ENCODE measurements around the gene MEF2D.

MEF2D gene

DNA sequence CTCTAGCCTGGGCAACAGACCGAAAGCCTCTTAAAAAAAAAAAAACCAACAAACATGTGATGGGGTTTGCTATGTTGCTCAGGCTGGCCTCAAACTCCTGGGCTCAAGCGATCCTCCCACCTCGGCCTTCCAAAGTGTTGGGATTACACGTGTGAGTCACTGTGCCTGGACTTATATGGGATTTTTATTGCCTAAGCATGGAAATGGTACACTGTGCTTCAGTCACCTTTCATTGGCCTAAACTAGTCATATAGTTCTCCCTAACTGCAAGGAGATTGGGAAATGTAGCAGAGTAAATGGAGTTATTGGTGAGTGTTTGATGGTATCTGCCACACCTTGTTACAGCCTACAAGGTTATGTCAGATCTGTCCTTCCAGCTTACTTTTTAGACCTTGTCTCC, 17.2 kb upstream of the MEF2D start:
- ATAC-seq (replicated peaks; ENCODE audit: extremely low read depth, poor library complexity, severe bottlenecking) (no peak), DNase-seq (ENCODE audit: low spot score in 2 of 2) (no peak)
- Mint-ChIP-seq H3K27ac (ENCODE audit: low read depth) (no peak overlapping the region), H3K4me1 (no peaks in the 10 kb centered on the region), H3K4me3 (no peak overlapping the region), H3K27me3 (no peaks in the 10 kb centered on the region), H3K9me3 (no peaks in the 10 kb centered on the region), H3K36me3 (ENCODE audit: insufficient read depth) (no peaks in the 10 kb centered on the region)

DNA sequence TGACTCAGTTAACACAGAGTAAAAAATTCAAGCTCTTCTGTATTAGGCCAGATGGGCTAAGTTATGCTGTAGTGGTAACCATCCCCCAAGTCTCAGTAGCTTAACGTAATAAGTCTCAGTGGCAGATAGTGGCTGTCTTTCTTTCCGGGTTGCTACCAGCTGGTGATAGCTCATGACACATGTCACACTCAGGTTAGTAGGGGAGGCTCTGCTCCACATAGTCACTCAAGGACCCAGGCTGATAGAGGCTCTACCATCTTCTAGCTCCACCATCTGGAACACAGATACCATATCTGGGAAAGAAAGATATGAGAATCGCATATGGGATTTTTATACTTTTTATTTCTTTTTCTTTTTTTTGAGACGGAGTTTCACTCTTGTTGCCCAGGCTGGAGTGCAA, 16.2 kb upstream of the MEF2D start:
- H3K27me3 Mint-ChIP-seq, result no peaks in the 10 kb centered on the region
- ATAC-seq (replicated peaks; ENCODE audit: extremely low read depth, poor library complexity, severe bottlenecking) (no peak), DNase-seq (ENCODE audit: low spot score in 2 of 2) (no peak)
- H3K36me3 Mint-ChIP-seq (ENCODE audit: insufficient read depth), result no peaks in the 10 kb centered on the region
- H3K27ac Mint-ChIP-seq (ENCODE audit: low read depth), result no peak overlapping the region
- no peaks in the 10 kb centered on the region for H3K4me1 Mint-ChIP-seq
- no peaks in the 10 kb centered on the region for H3K9me3 Mint-ChIP-seq
- H3K4me3 Mint-ChIP-seq, result no peak overlapping the region

DNA sequence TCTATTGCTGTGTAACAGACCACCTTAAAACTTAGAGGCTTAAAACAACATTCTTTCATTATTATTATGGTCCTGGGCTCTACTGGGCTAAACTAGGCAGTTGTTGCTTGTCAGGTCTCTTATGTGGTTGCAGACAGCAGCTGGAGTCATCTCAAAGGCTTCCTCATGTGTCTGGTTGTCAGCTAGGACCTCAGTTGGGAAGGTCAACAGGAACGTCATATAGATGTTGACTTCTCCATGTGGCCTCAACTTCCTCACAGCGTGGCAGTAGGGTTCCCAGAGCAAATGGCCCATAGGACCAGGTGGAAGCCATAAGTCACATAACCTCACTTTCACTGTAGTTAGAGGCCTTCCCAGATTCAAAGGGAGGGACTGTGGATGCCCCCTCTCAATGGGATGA, 15.4 kb upstream of the MEF2D start:
- DNase-seq (ENCODE audit: low spot score in 2 of 2), result no peak
- Mint-ChIP-seq H3K9me3 (no peaks in the 10 kb centered on the region), H3K4me1 (no peaks in the 10 kb centered on the region)

DNA sequence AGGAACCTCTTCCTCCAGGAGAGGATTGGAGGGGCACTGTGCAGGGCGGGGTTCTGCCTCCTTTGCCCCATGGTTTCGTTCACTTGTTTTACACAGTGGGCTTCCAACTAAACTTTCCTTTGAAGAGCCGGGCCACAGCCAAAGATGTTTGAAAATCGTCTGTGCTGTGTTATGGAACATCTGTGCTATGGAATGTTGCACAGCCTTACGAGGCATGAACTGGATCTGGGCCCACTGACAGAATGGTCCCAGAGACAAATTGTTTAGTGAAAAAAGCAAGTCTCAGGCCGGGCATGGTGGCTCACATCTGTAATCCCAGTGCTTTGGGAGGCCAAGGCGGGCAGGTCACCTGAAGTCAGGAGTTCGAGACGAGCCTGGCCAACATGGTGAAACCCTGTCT, 12.6 kb upstream of the MEF2D start:
- no peaks in the 10 kb centered on the region for H3K9me3 Mint-ChIP-seq
- H3K27me3 Mint-ChIP-seq, result no peaks in the 10 kb centered on the region
- H3K36me3 Mint-ChIP-seq (ENCODE audit: insufficient read depth), result peaks cover 2% of the 10 kb centered on the region
- H3K4me3 Mint-ChIP-seq, result no peak overlapping the region
- no peak for DNase-seq (ENCODE audit: low spot score in 2 of 2)
- no peak for ATAC-seq (replicated peaks; ENCODE audit: extremely low read depth, poor library complexity, severe bottlenecking)
- H3K4me1 Mint-ChIP-seq, result peaks cover 18% of the 10 kb centered on the region
- no peak overlapping the region for H3K27ac Mint-ChIP-seq (ENCODE audit: low read depth)

More for the DNA sequence above, 15.4 kb upstream of the MEF2D start:
- no peak for ATAC-seq (replicated peaks; ENCODE audit: extremely low read depth, poor library complexity, severe bottlenecking)
- Mint-ChIP-seq H3K36me3 (ENCODE audit: insufficient read depth) (no peaks in the 10 kb centered on the region), H3K27me3 (no peaks in the 10 kb centered on the region), H3K27ac (ENCODE audit: low read depth) (no peak overlapping the region), H3K4me3 (no peak overlapping the region)

DNA sequence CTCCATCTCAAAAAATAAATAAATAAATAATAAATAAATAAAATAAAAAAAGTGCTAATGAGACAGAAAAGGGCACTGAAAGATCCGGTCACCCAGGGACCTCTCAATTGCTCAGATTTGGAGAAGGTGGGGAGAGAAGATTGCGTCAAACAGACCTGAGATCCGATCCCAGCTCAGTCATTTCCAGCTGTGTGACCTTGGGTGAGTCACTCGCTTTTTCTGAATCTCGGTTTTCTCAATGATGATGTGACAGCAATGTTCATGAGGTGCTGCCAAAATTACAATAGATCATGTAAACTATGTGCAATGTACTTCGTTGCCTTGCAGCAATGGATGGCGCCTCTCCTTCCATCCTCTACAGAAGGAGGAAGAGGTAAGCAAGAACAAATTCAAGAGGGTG, 11.1 kb upstream of the MEF2D start:
- H3K36me3 Mint-ChIP-seq (ENCODE audit: insufficient read depth), result peaks cover 2% of the 10 kb centered on the region
- peaks cover 25% of the 10 kb centered on the region for H3K4me1 Mint-ChIP-seq
- ATAC-seq (replicated peaks; ENCODE audit: extremely low read depth, poor library complexity, severe bottlenecking), result no peak
- H3K4me3 Mint-ChIP-seq, result no peak overlapping the region
- H3K27me3 Mint-ChIP-seq, result no peaks in the 10 kb centered on the region
- H3K9me3 Mint-ChIP-seq, result no peaks in the 10 kb centered on the region
- no peak overlapping the region for H3K27ac Mint-ChIP-seq (ENCODE audit: low read depth)
- no peak for DNase-seq (ENCODE audit: low spot score in 2 of 2)

DNA sequence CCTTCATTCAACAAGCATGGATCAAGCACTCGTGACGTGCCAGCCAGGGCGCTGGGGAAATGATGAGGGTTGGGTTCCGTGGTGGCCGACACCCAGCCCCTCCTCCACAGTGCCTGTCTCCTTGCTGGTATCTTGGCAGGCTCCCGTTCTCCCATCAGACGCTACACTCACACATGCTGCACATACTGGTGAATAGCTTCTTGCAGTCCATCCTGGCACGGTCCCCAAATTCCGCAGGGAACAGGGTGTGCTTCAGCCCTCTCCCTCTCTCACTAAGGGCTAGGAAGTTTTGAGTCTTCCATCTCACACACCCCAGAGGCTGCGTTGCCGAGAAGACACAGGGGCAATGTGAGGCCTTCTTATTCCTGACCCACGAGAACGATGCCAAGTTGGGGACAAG, 10.1 kb upstream of the MEF2D start:
- Mint-ChIP-seq H3K4me3 (no peak overlapping the region), H3K27ac (ENCODE audit: low read depth) (peak overlapping the region; percentile 19), H3K27me3 (no peaks in the 10 kb centered on the region), H3K4me1 (peaks cover 29% of the 10 kb centered on the region), H3K36me3 (ENCODE audit: insufficient read depth) (peaks cover 2% of the 10 kb centered on the region), H3K9me3 (no peaks in the 10 kb centered on the region)
- DNase-seq (ENCODE audit: low spot score in 2 of 2) (no peak), ATAC-seq (replicated peaks; ENCODE audit: extremely low read depth, poor library complexity, severe bottlenecking) (no peak)

DNA sequence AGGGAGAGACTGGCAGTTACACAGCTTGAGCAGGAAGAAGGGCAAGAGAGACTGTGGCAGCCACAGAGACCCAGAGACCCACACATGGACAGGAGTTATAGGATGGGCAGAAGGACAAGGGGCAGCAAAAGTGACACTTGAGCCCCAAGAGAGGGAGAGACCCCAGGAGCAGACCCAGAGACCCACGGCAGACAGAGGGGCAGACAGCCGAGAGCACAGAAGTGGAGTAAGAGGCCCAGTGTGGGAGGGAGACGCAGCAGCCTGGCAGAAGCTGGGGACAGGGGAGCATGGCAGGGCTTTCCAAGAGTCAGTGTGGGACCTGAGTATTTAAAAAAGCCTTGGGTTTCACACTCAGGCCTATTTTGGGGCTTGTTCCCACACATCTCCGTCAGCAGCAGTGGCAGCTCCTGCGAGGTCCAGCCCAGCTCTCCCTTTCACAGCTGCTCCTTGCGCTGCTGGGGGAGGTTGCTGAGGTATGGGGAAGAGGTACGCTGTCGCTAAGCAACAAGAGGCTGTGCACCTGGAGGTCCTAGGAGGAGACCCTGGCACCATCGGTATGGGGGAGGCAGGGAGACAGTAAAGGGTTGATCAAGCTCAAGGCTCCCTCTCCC, 9.0 kb upstream of the MEF2D start:
- no peak overlapping the region for H3K27ac Mint-ChIP-seq (ENCODE audit: low read depth)
- H3K4me3 Mint-ChIP-seq, result no peak overlapping the region
- ATAC-seq (replicated peaks; ENCODE audit: extremely low read depth, poor library complexity, severe bottlenecking) (no peak), DNase-seq (ENCODE audit: low spot score in 2 of 2) (no peak)
- no peaks in the 10 kb centered on the region for H3K27me3 Mint-ChIP-seq
- peaks cover 38% of the 10 kb centered on the region for H3K4me1 Mint-ChIP-seq
- no peaks in the 10 kb centered on the region for H3K9me3 Mint-ChIP-seq
- peaks cover 13% of the 10 kb centered on the region for H3K36me3 Mint-ChIP-seq (ENCODE audit: insufficient read depth)

DNA sequence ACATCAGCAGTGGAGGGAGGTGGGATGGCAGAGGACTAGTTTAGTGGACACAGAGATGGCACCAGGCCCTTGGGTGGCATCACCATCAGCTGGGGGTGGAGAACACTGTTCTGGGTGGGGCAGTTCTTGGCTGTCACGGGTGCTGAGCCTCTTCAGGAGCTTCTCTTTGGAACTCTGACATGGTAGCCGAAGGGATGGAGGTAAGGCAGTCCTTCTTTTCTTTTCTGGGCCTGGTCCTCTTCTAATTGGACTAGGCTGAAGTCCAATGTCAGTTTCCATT, 8.3 kb upstream of the MEF2D start:
- no peak overlapping the region for H3K4me3 Mint-ChIP-seq
- peaks cover 17% of the 10 kb centered on the region for H3K36me3 Mint-ChIP-seq (ENCODE audit: insufficient read depth)
- H3K27ac Mint-ChIP-seq (ENCODE audit: low read depth), result peak overlapping the region; percentile 5
- peaks cover 45% of the 10 kb centered on the region for H3K4me1 Mint-ChIP-seq
- H3K9me3 Mint-ChIP-seq, result no peaks in the 10 kb centered on the region
- no peak for ATAC-seq (replicated peaks; ENCODE audit: extremely low read depth, poor library complexity, severe bottlenecking)
- H3K27me3 Mint-ChIP-seq, result no peaks in the 10 kb centered on the region
- DNase-seq (ENCODE audit: low spot score in 2 of 2), result no peak

DNA sequence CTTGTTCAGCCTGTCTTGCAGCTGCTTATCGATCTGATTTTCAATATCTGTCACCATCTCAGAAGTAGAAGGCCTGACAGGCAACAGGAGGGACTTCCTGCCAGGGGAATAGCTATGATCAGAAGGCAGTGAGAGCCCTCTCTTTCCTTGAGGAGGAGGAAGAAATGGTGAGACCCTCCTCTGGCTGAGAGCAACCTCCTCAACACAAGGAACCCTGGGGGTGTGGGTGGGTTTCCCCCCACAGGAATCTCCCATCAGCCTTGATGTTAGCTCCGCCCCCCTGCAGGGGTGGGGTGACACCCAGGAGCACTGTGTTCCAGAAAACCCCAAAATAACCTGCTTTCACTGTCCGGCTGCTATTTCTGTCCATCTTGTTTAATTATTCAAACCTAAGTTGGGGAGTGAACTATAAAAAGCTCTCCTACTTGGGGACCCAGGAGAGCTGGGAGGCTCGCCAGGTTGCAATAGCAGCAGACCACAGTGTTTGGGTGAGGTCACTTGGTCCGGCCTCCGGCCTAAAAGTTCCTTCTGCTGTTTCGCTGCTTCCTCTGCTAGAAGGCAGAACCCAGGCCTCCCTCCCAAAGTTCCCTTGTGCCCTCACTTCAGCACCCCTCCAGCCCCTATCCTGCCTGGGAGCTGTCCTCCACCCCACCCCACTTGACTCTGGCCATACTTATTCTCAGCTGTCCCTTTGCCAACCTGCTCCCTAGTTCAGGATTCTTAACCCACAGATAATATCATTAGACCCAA, 7.8 kb upstream of the MEF2D start:
- H3K4me3 Mint-ChIP-seq, result peak overlapping the region; percentile 57
- peaks cover 17% of the 10 kb centered on the region for H3K36me3 Mint-ChIP-seq (ENCODE audit: insufficient read depth)
- peak overlapping the region; percentile 99 for H3K27ac Mint-ChIP-seq (ENCODE audit: low read depth)
- H3K4me1 Mint-ChIP-seq, result peaks cover 50% of the 10 kb centered on the region
- DNase-seq (ENCODE audit: low spot score in 2 of 2) (no peak), ATAC-seq (replicated peaks; ENCODE audit: extremely low read depth, poor library complexity, severe bottlenecking) (no peak)
- H3K9me3 Mint-ChIP-seq, result no peaks in the 10 kb centered on the region
- H3K27me3 Mint-ChIP-seq, result no peaks in the 10 kb centered on the region

DNA sequence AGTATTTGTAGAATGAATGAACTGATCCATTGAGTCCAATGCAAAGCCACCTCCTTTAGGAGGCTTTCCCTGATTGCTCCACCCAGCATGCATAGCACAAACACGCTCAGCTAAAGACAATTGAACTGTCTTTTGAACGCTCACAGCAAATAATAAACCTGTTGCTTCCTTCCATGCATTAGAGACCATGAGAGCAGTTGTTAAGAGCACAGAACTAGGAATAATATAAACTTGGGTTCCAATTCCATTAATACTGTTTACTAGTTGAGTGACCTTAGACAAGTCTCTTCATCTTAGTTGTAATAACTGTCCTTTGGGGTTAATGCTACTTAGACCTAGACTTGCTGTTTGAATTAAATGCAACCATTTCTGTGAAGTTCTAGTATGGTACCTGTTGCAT, 5.9 kb upstream of the MEF2D start:
- DNase-seq (ENCODE audit: low spot score in 2 of 2) (no peak), ATAC-seq (replicated peaks; ENCODE audit: extremely low read depth, poor library complexity, severe bottlenecking) (no peak)
- Mint-ChIP-seq H3K4me3 (no peak overlapping the region), H3K27ac (ENCODE audit: low read depth) (peak overlapping the region; percentile 99), H3K9me3 (no peaks in the 10 kb centered on the region), H3K27me3 (no peaks in the 10 kb centered on the region), H3K4me1 (peaks cover 69% of the 10 kb centered on the region), H3K36me3 (ENCODE audit: insufficient read depth) (peaks cover 19% of the 10 kb centered on the region)

DNA sequence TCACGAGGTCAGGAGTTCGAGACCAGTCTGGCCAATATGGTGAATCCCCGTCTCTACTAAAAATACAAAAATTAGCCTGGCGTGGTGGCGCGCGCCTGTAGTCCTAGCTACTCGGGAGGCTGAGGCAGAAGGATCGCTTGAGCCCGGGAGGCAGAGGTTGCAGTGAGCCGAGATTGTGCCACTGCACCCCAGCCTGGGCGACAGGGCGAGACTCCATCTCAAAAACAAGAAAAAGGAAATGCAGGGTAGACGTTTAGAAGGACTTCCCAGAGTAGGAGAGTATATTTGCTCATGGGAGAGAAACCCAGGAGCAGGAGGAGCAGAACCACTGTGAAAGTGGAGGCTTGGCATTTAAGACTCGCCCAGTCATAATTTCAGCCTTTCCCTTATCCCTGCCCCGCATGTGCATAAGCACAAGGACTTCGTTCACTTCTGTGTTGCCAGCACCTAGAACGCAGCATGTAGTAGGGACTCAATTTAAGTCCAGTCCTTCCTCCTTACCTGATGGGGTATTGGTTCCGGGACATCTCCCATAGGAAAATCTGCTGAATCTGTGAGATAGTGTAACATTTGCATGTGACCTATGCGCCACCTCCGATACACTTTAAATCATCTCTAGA, 5.2 kb upstream of the MEF2D start:
- Mint-ChIP-seq H3K9me3 (no peaks in the 10 kb centered on the region), H3K36me3 (ENCODE audit: insufficient read depth) (peaks cover 22% of the 10 kb centered on the region), H3K27ac (ENCODE audit: low read depth) (peak overlapping the region; percentile 99), H3K4me1 (peaks cover 69% of the 10 kb centered on the region), H3K4me3 (peak overlapping the region; percentile 72), H3K27me3 (no peaks in the 10 kb centered on the region)
- DNase-seq (ENCODE audit: low spot score in 2 of 2), result no peak
- no peak for ATAC-seq (replicated peaks; ENCODE audit: extremely low read depth, poor library complexity, severe bottlenecking)

DNA sequence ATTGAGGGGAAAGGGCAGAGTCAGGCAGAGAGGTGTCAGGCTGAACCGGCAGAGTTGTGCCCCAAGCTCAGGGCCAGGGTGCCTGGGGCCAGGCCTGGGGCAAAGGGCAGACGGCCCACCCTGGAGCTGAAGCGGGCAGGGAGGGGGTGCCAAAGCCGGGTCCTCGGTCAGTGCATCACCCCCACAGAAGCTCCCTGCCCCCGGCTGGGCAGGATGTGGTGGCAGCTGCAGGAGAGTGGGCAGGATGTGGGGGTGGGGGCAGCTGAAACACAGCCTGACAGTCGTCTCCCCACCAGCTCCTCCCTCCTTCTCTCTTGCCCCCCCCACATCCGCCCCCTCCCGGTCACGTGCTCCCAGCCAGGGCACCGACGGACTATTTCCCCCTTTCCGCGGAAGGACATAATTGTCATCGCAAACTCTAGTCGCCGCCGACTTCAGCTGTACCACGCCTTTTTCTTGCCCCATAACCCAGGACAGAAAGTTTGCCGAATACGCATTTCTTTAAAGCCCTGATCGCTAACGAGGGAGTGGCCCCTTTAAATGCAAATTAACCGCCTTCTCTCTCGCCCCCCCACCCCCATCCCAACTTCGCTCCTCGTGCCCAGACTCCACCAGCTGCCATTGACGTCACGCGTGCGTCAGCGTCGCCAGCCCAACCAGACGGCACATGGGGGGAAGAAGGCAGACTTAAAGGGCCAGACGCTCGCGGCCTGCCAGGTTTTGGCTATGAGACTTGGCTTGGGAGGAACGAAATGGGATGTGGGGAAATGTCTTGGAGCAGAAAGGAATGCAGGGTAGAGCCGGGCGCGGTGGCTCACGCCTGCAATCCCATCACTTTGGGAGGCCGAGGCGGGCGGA, 4.5 kb upstream of the MEF2D start:
- H3K4me1 Mint-ChIP-seq, result peaks cover 65% of the 10 kb centered on the region
- peak; percentile 89 to 96 for DNase-seq (ENCODE audit: low spot score in 2 of 2)
- peak overlapping the region; percentile 72 for H3K4me3 Mint-ChIP-seq
- ATAC-seq (replicated peaks; ENCODE audit: extremely low read depth, poor library complexity, severe bottlenecking), result peak; percentile 52
- peak overlapping the region; percentile 99 for H3K27ac Mint-ChIP-seq (ENCODE audit: low read depth)
- H3K27me3 Mint-ChIP-seq, result no peaks in the 10 kb centered on the region
- H3K36me3 Mint-ChIP-seq (ENCODE audit: insufficient read depth), result peaks cover 24% of the 10 kb centered on the region
- no peaks in the 10 kb centered on the region for H3K9me3 Mint-ChIP-seq

Measured in central memory CD8-positive, alpha-beta T cell (primary cell).